IPS-20b (cell line): ENCODE data around the gene PIMREG.

Experiments
- H3K27ac ChIP-seq: one replicate; pipeline ENCODE4 v1.5.1; 2013; ENCODE audit warnings: low read length
- H3K27me3 ChIP-seq: 2 replicates; pipeline ENCODE4 v1.6.1; 2013; ENCODE audit warnings: mild to moderate bottlenecking, low read length, inconsistent platforms; ENCODE audit not compliant: insufficient read depth
- H3K36me3 ChIP-seq: 2 replicates; pipeline ENCODE4 v1.6.1; 2013; ENCODE audit warnings: low read depth, mild to moderate bottlenecking, inconsistent platforms, low read length, moderate library complexity; ENCODE audit not compliant: insufficient read depth
- H3K4me1 ChIP-seq: 2 replicates; pipeline ENCODE4 v1.6.1; 2013; ENCODE audit warnings: mild to moderate bottlenecking, control low read depth, inconsistent platforms, low read length, moderate library complexity; ENCODE audit not compliant: insufficient read depth
- H3K4me3 ChIP-seq: 2 replicates; pipeline ENCODE4 v1.5.1; 2013; ENCODE audit warnings: mild to moderate bottlenecking, low read length, inconsistent platforms
- H3K9ac ChIP-seq: 2 replicates; pipeline ENCODE4 v1.6.1; 2013; ENCODE audit warnings: low read depth, mild to moderate bottlenecking, inconsistent platforms, low read length, moderate library complexity
- H3K9me3 ChIP-seq: 2 replicates; pipeline ENCODE4 v1.6.1; 2013; ENCODE audit warnings: mild to moderate bottlenecking, low read depth, low read length, inconsistent platforms; ENCODE audit not compliant: insufficient read depth

The PIMREG gene

DNA sequence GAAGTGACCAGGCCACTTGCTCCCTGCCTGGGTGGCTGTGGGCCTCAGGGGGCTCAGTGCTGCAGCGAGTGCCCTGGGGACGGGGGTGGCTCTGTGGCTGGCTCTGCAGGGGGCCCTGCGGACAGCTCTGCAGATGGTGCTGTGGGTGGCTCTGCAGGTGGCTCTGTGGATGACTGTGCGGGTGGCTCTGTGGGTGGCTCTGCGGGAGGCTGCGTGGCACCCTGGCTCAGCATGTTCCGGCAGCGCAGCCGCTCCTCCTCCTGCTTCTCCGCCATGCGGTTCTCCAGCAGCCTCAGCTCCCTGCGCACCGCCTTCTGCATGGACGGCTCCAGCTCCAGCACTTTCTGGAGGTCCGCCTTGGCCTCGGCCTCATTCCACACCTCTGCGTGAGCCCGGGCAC, 18.8 kb upstream of the PIMREG start:
- Histone ChIP-seq H3K36me3 (no peaks in the 10 kb centered on the region), H3K9ac (no peak overlapping the region), H3K4me3 (no peak overlapping the region), H3K27me3 (no peaks in the 10 kb centered on the region), H3K4me1 (no peaks in the 10 kb centered on the region), H3K27ac (no peak overlapping the region), H3K9me3 (peaks cover under 1% of the 10 kb centered on the region; the same call in 1 of the 2 replicates)

DNA sequence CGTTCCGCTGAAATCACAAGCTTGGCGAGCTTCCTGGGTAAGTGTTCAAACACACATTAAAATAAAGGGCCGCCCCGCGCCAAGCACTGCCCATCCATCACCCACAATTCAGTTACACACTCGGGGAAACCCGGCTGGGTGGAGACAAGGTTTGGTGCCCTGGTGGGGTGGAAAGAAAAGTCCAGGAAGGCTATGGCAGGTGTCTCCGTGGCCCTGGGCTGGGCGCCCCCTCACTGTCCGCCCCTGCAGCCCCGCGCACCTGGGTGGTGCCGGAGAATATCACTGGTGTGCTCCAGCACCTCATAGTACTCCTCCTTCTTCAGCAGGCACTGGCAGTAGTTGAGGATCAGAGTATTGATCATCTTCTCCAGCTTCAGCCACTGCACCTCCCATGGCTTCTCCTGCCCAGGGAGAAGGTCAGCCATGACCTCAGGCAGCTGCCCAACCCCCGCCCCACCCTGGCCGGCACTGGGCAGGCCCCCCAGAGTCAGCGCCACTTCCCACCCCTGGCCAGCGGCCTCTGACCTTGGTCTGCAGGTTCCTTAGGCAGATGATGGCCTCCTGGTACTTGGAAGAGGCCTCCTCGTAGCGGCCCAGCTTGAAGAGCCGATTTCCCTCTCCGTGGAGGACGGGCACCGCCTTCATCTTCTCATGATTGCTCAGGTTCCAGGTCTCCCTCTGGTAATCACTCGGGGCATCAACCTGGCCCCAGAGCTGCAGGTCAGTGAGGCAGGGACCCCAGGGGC, 17.7 kb upstream of the PIMREG start:
- Histone ChIP-seq H3K36me3 (no peaks in the 10 kb centered on the region), H3K27me3 (no peaks in the 10 kb centered on the region), H3K4me1 (no peaks in the 10 kb centered on the region), H3K9me3 (peaks cover 12% of the 10 kb centered on the region), H3K4me3 (no peak overlapping the region), H3K9ac (no peak overlapping the region), H3K27ac (no peak overlapping the region)

GRCh38 chr17:6427279-6427781, 16.9 kb upstream of the PIMREG start:
- Histone ChIP-seq H3K36me3 (no peaks in the 10 kb centered on the region), H3K4me1 (no peaks in the 10 kb centered on the region), H3K27ac (no peak overlapping the region), H3K9me3 (peaks cover 12% of the 10 kb centered on the region), H3K27me3 (no peaks in the 10 kb centered on the region), H3K4me3 (no peak overlapping the region), H3K9ac (no peak overlapping the region)

GRCh38 chr17:6428207-6428965, 15.9 kb upstream of the PIMREG start:
- Histone ChIP-seq H3K36me3 (no peaks in the 10 kb centered on the region), H3K27me3 (no peaks in the 10 kb centered on the region), H3K9me3 (peaks cover 12% of the 10 kb centered on the region), H3K4me1 (no peaks in the 10 kb centered on the region), H3K4me3 (no peak overlapping the region), H3K9ac (no peak overlapping the region), H3K27ac (no peak overlapping the region)

DNA sequence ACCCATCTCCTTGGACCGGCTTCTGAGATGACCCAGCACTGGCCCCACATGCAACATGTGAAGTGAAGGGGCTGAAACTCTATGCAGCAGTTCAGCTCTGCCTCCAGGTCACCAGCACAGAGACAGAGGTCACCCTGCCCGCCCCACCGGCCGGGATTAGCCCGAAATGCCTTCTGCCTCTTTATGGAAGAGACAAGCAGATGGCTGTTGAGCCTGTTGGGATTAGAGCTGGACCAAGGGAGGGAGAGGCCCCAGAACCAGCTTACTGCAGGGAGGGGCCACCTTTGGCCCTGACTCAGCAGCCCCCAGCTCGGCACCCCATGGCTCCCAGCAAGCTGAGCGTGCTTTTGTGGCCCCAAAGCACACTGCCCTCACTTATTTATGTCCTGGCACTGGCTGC, 15.0 kb upstream of the PIMREG start:
- no peak overlapping the region for H3K9ac ChIP-seq
- no peaks in the 10 kb centered on the region for H3K4me1 ChIP-seq
- H3K36me3 ChIP-seq = no peaks in the 10 kb centered on the region
- no peaks in the 10 kb centered on the region for H3K27me3 ChIP-seq
- peaks cover 12% of the 10 kb centered on the region for H3K9me3 ChIP-seq
- no peak overlapping the region for H3K4me3 ChIP-seq
- no peak overlapping the region for H3K27ac ChIP-seq

DNA sequence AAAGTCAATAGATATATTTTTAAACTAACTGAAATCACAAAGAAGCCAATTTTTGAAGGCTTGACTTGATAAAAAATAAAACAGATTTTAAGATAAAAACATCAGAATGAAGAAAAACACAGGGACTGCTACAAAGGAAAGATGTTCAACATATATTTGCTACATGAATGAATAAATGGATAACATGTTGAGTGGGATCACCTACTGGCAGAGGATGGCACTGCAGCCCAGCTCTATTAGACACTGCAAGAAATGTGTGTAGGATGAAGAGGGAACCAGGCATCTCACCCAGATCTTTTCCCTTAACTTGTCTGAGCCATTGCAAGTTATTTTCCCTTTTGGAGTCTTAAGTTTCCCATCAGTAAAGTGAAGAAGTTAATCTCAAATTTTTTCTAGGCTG, 13.5 kb upstream of the PIMREG start:
- Histone ChIP-seq H3K36me3 (no peaks in the 10 kb centered on the region), H3K9ac (no peak overlapping the region), H3K4me1 (no peaks in the 10 kb centered on the region), H3K27me3 (no peaks in the 10 kb centered on the region), H3K4me3 (no peak overlapping the region), H3K9me3 (peaks cover 12% of the 10 kb centered on the region), H3K27ac (no peak overlapping the region)

GRCh38 chr17:6435051-6435450, 9.2 kb upstream of the PIMREG start, which contains the start of gene AIPL1:
AIPL1 (minus strand) TSS chr17:6435121; CDS start chr17:6435104, 17 bp downstream.
- H3K9ac ChIP-seq = no peak within 1 kb of the TSS
- H3K9me3 ChIP-seq = peaks cover 12% of the 10 kb centered on the region
- H3K4me3 ChIP-seq = no peak within 1 kb of the TSS
- no peaks in the 10 kb centered on the region for H3K27me3 ChIP-seq
- H3K36me3 ChIP-seq = no peaks in the 10 kb centered on the region
- peaks cover 8% of the 10 kb centered on the region; the same call in 1 of the 2 replicates for H3K4me1 ChIP-seq
- H3K27ac ChIP-seq = no peak within 1 kb of the TSS

DNA sequence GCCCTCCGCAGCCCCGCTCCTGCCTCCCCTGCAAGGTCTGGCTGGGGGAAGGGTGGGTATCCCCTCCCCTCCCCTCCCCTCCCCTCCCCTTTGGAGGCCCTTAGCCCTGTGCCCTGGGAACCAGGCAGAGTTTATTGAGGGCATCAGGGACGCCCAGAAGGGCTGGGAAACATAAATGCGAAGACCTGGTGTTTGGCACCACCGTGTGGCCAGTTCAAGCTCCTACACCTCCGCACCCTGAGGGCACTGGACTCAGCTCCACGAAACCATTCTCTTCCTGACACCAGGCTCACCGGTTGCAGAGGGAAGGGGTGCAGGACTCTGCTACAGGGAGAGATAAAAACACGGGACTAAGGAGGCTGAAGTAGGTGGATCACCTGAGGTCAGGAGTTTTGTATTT, 8.3 kb upstream of the PIMREG start:
- H3K36me3 ChIP-seq = no peaks in the 10 kb centered on the region
- H3K4me3 ChIP-seq = no peak overlapping the region
- peaks cover 5% of the 10 kb centered on the region; the same call in 1 of the 2 replicates for H3K9me3 ChIP-seq
- no peak overlapping the region for H3K9ac ChIP-seq
- peaks cover 14% of the 10 kb centered on the region; the same call in 1 of the 2 replicates for H3K4me1 ChIP-seq
- no peaks in the 10 kb centered on the region for H3K27me3 ChIP-seq
- H3K27ac ChIP-seq = no peak overlapping the region

DNA sequence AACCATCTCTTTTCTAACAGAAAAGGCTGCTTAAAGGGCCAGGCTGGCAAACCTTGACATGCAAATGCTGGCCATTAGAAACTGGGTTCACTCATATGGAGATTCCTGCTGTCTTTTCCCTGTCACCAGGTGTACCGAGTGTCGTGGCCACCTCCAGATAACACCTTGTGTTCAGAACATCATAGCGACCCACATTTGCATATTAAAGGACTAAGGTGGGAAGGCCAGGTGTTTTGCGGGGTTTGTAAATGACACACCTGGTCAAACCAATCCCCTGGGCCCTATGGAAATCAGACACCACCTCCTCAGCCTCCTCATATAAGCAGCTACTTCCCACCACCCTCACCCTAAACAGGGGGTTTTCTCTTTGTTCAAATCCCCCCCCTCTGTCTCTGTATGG, 6.8 kb upstream of the PIMREG start:
- H3K9me3 ChIP-seq = no peaks in the 10 kb centered on the region
- H3K4me1 ChIP-seq = peaks cover 14% of the 10 kb centered on the region; the same call in 1 of the 2 replicates
- H3K27me3 ChIP-seq = no peaks in the 10 kb centered on the region
- no peak overlapping the region for H3K9ac ChIP-seq
- no peaks in the 10 kb centered on the region for H3K36me3 ChIP-seq
- peak overlapping the region; percentile 36; the same call in 1 of the 2 replicates for H3K4me3 ChIP-seq
- no peak overlapping the region for H3K27ac ChIP-seq

DNA sequence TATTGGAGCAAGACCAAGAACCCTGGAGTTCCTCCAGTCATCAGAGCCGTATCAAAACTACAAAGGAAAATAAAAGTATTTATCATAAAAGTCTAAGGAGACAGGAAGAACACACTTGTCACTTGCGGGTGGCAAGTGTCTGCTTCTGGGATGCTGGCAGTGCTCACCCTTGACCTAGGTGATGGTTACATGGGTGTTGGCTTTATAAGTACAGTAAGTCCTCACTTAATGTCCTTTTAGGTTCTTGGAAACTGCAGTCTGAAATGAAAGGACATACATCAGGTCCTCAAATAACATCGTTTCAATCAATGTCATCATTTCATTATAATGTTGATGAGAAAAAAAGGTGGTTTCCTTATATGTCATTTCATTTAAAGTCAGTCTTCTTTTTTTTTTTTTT, 6.3 kb upstream of the PIMREG start:
- H3K36me3 ChIP-seq = no peaks in the 10 kb centered on the region
- H3K9ac ChIP-seq = no peak overlapping the region
- no peak overlapping the region for H3K27ac ChIP-seq
- H3K27me3 ChIP-seq = no peaks in the 10 kb centered on the region
- H3K9me3 ChIP-seq = no peaks in the 10 kb centered on the region
- peaks cover 14% of the 10 kb centered on the region; the same call in 1 of the 2 replicates for H3K4me1 ChIP-seq
- no peak overlapping the region for H3K4me3 ChIP-seq

GRCh38 chr17:6439951-6440350, 4.3 kb upstream of the PIMREG start:
- Histone ChIP-seq H3K27me3 (no peaks in the 10 kb centered on the region), H3K36me3 (no peaks in the 10 kb centered on the region), H3K9ac (no peak overlapping the region)

More at GRCh38 chr17:6439951-6440350, 4.3 kb upstream of the PIMREG start:
- H3K4me3 ChIP-seq = peak overlapping the region; percentile 3; the same call in 1 of the 2 replicates
- no peak overlapping the region for H3K27ac ChIP-seq
- H3K4me1 ChIP-seq = peaks cover 18% of the 10 kb centered on the region; the same call in 1 of the 2 replicates
- H3K9me3 ChIP-seq = no peaks in the 10 kb centered on the region
